Astrocyte of the hippocampus (primary cell): Measurements from ENCODE around the gene MGAT4A.

Source experiments
- DNase-seq: peaks from one replicate; pipeline ENCODE4 v3.0.0; 2011; ENCODE audit warnings: low read depth, low spot score

MGAT4A gene

DNA sequence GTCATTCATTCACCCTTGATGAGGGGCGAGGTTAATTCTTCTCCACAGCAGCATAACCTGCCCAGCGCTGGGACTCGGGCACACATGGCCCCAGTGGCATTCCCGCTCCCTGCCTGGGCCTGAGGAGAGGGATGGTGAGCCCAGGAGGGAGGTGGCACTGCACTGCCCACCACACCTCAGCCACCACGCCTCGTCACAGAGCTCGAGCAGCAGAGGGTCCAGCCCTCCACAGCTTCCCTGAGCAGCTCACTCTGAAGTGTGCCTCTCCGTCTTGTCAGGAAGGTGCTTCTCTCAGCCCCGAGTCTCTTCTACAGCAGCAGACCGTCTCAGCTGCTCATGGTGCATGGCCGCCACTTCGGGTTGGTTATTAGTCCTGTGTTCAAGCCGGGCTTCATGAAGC, 157.5 kb downstream of the MGAT4A start:
- DNase-seq, result no peak

DNA sequence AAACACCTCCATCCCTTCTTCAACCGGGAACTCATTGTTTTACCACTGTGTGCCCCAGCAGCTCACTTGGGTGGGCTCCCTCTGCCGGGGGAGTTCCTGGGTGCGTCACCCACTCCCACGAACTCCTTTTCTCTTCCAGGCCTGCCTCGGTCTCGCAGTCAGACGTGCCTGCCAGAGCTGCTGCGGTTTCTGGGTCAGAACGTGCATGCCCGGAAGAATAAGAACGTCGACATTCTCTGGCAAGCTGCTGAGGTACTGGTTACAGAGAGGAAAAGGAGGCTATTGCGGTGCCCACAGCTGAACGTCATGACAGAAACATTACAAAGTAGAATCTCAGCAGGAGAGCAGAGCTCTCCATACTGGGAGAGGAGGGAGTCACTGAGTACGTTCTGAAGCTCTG, 158.3 kb downstream of the MGAT4A start:
- peak; percentile 13 for DNase-seq

GRCh38 chr2:98572211-98572610, 158.7 kb downstream of the MGAT4A start:
- no peak for DNase-seq

DNA sequence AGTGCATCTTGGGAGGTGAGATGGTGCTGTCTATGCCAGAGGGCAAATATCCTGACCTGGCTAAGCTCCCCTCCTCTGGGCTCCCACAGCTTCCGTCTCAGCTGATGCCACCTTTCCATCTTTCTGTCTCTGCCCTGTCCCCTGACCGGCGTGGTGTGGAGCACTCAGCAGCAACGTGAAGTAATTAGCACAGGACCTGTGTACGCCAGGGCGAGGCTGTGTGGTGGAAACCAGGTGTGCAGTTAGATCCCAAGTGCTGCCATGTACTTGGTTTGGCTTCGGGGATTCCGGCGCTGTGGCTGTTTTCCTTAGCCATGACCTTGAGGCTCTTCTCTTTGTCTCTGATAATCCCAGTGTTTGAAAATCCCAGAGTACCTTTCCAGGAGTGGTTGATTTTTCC, 159.1 kb downstream of the MGAT4A start:
- DNase-seq, result no peak

- no peak for DNase-seq
These were observed 159.7 kb downstream of the MGAT4A start for GRCh38 chr2:98571121-98571701.

- DNase-seq, result no peak
These were observed 160.6 kb downstream of the MGAT4A start for GRCh38 chr2:98570356-98570755.

- DNase-seq, result no peak
These were observed 161.0 kb downstream of the MGAT4A start for GRCh38 chr2:98569915-98570314.

- no peak for DNase-seq
These were observed 161.6 kb downstream of the MGAT4A start for GRCh38 chr2:98569197-98569793.
